ENCODE data around the gene FAM107A. TPM values are rescaled to one million over a fixed set of nuclear protein-coding genes. Genes with fewer than 3 reads are reported as not detected.

Gene FAM107A
- polyA plus RNA-seq, 3 donors, result not detected

DNA sequence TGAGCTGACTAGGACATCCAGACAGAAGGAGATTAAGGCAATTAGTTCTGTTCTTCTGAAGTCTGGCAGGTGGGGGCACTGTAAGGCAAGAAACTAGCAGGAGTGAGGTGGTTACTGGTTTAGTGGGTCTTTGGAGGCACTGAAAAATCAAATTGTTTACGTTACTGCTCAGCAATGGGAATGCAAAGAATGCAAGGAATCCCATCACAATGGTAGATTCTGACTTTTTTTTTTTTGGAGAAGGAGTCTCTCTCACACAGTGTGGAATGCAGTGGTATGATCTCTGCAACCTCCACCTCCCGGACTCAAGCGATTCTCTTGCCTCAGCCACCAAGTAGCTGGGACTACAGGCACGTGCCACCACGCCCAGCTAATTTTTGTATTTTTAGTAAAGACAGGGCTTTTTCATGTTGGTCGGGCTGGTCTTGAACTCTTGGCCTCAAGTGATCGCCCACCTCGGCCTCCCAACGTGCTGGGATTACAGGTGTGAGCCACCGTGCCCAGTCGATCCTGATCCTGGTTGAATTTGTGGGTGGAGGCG is 16.4 kb downstream of the FAM107A start:
- Histone ChIP-seq H3K27ac (ENCODE audit: low read depth in 1 of 2, low read length in 2 of 2) (no peak overlapping the region), H3K79me2 (ENCODE audit: insufficient read depth, low read length) (no peaks in the 10 kb centered on the region), H4K20me1 (ENCODE audit: insufficient read depth, low read length) (no peaks in the 10 kb centered on the region), H3K36me3 (replicated peaks in 1 of 2; ENCODE audit: control insufficient read depth in 1 of 2, insufficient read depth in 2 of 2, low read length in 2 of 2) (no peaks in the 10 kb centered on the region), H3K4me3 (replicated peaks in 1 of 3; ENCODE audit: low read depth in 2 of 3, low read length in 3 of 3) (no peak overlapping the region), H3K4me1 (ENCODE audit: control insufficient read depth in 1 of 2, insufficient read depth in 2 of 2, low read length in 2 of 2) (no peaks in the 10 kb centered on the region), H3K9me3 (replicated peaks in 1 of 2; ENCODE audit: control insufficient read depth in 1 of 2, insufficient read depth in 1 of 2, low read length in 2 of 2) (no peaks in the 10 kb centered on the region), H3K4me2 (replicated peaks; ENCODE audit: extremely low read depth, low read length, poor library complexity, severe bottlenecking) (no peak overlapping the region), H2AFZ (ENCODE audit: insufficient read depth, low read depth, low read length, poor library complexity, severe bottlenecking) (no peak overlapping the region), H3K9ac (ENCODE audit: insufficient read depth, low read length, poor library complexity, severe bottlenecking) (no peak overlapping the region), H3K27me3 (ENCODE audit: control insufficient read depth in 2 of 2, insufficient read depth in 2 of 2, low read length in 2 of 2) (no peaks in the 10 kb centered on the region)
- TF ChIP-seq, protein P1, sequence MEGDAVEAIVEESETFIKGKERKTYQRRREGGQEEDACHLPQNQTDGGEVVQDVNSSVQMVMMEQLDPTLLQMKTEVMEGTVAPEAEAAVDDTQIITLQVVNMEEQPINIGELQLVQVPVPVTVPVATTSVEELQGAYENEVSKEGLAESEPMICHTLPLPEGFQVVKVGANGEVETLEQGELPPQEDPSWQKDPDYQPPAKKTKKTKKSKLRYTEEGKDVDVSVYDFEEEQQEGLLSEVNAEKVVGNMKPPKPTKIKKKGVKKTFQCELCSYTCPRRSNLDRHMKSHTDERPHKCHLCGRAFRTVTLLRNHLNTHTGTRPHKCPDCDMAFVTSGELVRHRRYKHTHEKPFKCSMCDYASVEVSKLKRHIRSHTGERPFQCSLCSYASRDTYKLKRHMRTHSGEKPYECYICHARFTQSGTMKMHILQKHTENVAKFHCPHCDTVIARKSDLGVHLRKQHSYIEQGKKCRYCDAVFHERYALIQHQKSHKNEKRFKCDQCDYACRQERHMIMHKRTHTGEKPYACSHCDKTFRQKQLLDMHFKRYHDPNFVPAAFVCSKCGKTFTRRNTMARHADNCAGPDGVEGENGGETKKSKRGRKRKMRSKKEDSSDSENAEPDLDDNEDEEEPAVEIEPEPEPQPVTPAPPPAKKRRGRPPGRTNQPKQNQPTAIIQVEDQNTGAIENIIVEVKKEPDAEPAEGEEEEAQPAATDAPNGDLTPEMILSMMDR (IDR thresholded peaks at IDR 0.05), result no peak
- Mint-ChIP-seq H3K36me3 (no peaks in the 10 kb centered on the region), H3K4me1 (no peaks in the 10 kb centered on the region), H3K27ac (no peak overlapping the region), H3K4me3 (no peak overlapping the region), H3K27me3 (ENCODE audit: low read depth in 3 of 3) (peaks cover 1 to 3% (median 2%) of the 10 kb centered on the region in 3 donors), H3K9me3 (peaks cover 0 to 2% (median 0%) of the 10 kb centered on the region in 7 donors)
- DNase-seq, result no peak
- intact Hi-C loops (cut with micrococcal nuclease), result no loop called here
- 96% methylated on average over 9 of the region's 12 CpGs for WGBS (ENCODE audit: insufficient coverage)

DNA sequence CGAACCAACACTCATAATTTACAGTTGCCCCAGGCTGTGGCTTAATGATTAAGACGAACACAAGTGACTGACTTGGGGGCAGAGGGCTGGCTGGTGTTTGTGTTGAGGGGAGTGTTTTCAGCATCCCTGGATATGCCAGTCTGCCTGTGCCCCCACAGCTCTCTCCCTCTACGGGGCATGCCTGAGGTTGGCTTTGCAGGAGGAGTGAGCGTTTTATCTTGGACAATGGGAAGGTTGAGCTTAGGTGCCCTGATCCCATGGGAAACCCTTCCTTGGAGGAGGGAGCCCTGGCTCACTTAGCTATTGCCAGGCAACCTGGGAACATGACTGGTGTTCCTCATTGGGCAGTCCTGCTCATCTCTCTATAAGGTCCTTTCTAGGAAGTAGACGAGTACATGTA is 17.6 kb downstream of the FAM107A start:
- H3K27me3 ChIP-seq (ENCODE audit: control insufficient read depth in 2 of 2, insufficient read depth in 2 of 2, low read length in 2 of 2), result no peaks in the 10 kb centered on the region
- Mint-ChIP-seq H3K27me3 (ENCODE audit: low read depth in 3 of 3) (peaks cover 2 to 7% (median 3%) of the 10 kb centered on the region in 3 donors), H3K36me3 (no peaks in the 10 kb centered on the region), H3K4me3 (no peak overlapping the region), H3K27ac (no peak overlapping the region), H3K4me1 (no peaks in the 10 kb centered on the region), H3K9me3 (peaks cover 0 to 2% (median 0%) of the 10 kb centered on the region in 7 donors)
- no peak overlapping the region for H2AFZ ChIP-seq (ENCODE audit: insufficient read depth, low read depth, low read length, poor library complexity, severe bottlenecking)
- no peaks in the 10 kb centered on the region for H3K79me2 ChIP-seq (ENCODE audit: insufficient read depth, low read length)
- DNase-seq, result no peak
- no peak overlapping the region for H3K4me3 ChIP-seq (replicated peaks in 1 of 3; ENCODE audit: low read depth in 2 of 3, low read length in 3 of 3)
- intact Hi-C loops (cut with micrococcal nuclease), result no loop called here
- no peaks in the 10 kb centered on the region for H3K36me3 ChIP-seq (replicated peaks in 1 of 2; ENCODE audit: control insufficient read depth in 1 of 2, insufficient read depth in 2 of 2, low read length in 2 of 2)
- TF ChIP-seq, protein P1 (IDR thresholded peaks at IDR 0.05), result no peak
- no peaks in the 10 kb centered on the region for H3K9me3 ChIP-seq (replicated peaks in 1 of 2; ENCODE audit: control insufficient read depth in 1 of 2, insufficient read depth in 1 of 2, low read length in 2 of 2)
- H3K4me2 ChIP-seq (replicated peaks; ENCODE audit: extremely low read depth, low read length, poor library complexity, severe bottlenecking), result no peak overlapping the region
- no peak overlapping the region for H3K9ac ChIP-seq (ENCODE audit: insufficient read depth, low read length, poor library complexity, severe bottlenecking)
- H3K27ac ChIP-seq (ENCODE audit: low read depth in 1 of 2, low read length in 2 of 2), result no peak overlapping the region
- 100% methylated on average over 1 of the region's 5 CpGs for WGBS (ENCODE audit: insufficient coverage)
- H4K20me1 ChIP-seq (ENCODE audit: insufficient read depth, low read length), result no peaks in the 10 kb centered on the region
- H3K4me1 ChIP-seq (ENCODE audit: control insufficient read depth in 1 of 2, insufficient read depth in 2 of 2, low read length in 2 of 2), result no peaks in the 10 kb centered on the region

Data from CD14-positive monocyte (primary cell).